ENCODE results near the gene ANKRD36C.
A peak's percentile ranks its signal among the peaks of the same experiment; 100 is the strongest.
"Not testable (repeated sequence)": the region's sequence is repeated elsewhere in the genome, so short reads cannot be mapped to it uniquely, and the experiment has no call there.

Gene ANKRD36C

GRCh38 chr2:96012086-96012791 is 20.6 kb upstream of the ANKRD36C start:
- H3K4me3 ChIP-seq (ENCODE audit: low read depth, low read length) = not testable (repeated sequence)

GRCh38 chr2:96011129-96011455 is 19.5 kb upstream of the ANKRD36C start:
- not testable (repeated sequence) for H3K4me3 ChIP-seq (ENCODE audit: low read depth, low read length)
- TF ChIP-seq CTCF (IDR thresholded peaks at IDR 0.05; ENCODE audit: borderline replicate concordance, insufficient read depth, low read depth, low read length) = peak; percentile 32; the same call in 1 of the 2 replicates

DNA sequence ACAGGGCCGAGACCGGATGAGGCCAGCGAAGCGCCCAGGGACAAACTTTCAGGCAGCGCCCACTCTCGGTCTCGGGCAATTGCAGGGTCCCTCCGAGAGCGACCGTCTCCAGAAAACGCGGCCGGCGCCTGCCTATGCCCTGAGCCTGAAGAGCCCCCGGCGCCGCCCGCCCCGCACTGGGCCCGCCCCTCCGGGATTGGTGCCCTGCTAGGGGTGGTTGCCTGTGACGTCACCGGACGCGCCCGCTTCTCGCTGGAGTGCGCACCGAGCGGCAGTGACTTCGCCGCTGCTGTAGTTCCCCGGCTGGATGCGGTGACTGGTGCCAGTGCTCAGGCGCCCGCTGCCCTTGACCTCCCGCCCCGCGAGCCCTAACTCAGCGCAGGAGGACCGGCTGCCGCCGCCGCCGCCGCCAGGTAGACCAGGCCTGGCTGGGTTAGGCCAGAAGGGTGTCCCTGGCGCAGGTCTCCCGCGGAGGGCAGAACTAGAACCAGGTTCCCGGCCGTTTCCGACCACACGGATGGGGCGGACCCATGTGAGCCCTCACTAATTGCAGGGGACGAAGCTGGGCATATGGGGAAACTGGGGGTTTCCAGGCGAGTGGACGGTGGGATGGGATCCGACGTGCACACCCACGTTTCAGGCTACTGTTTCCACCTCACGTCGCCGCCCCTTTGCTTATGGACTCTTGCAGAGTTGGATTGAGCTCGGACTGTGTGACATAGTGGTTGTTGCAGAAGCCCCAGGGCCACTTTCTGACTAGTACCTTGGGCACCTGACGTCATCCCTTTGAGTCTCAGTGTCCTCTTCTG is 18.9 kb upstream of the ANKRD36C start:
- peak overlapping the region; percentile 44 for H3K4me3 ChIP-seq (ENCODE audit: low read depth, low read length)

GRCh38 chr2:96009833-96010232 is 18.2 kb upstream of the ANKRD36C start:
- H3K4me3 ChIP-seq (ENCODE audit: low read depth, low read length) = peak overlapping the region; percentile 44

- H3K4me3 ChIP-seq (ENCODE audit: low read depth, low read length) = not testable (repeated sequence)
Measured at GRCh38 chr2:96008051-96008450, 16.4 kb upstream of the ANKRD36C start.

GRCh38 chr2:96006248-96006647 is 14.6 kb upstream of the ANKRD36C start:
- H3K4me3 ChIP-seq (ENCODE audit: low read depth, low read length) = not testable (repeated sequence)

- peak; percentile 57; the same call in 1 of the 2 replicates for TF ChIP-seq CTCF (IDR thresholded peaks at IDR 0.05; ENCODE audit: borderline replicate concordance, insufficient read depth, low read depth, low read length)
- peak overlapping the region; percentile 43 for H3K4me3 ChIP-seq (ENCODE audit: low read depth, low read length)
Measured at GRCh38 chr2:95992520-95993272, 1.1 kb upstream of the ANKRD36C start.

DNA sequence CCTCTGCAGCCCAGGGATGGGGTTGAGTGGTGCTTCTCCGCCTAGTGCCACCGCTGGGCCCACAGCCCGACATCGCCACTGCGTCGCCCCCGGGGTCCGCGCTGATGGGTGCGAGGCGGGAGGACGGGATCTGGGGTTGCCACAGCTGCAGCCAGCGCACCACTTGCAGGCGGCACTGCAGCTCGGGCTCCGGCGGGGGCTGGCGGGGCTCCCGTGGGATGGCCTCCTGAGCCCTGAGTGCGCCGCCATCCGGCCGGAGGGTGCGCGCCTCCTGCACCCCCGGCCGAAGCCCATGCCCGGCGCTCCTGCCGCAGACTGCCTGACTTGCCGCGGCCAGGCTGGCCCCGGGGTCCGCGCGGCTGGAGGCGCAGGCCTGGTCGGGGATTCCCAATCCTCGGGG is 478 bp upstream of the ANKRD36C start:
- TF ChIP-seq CTCF (IDR thresholded peaks at IDR 0.05; ENCODE audit: borderline replicate concordance, insufficient read depth, low read depth, low read length) = 0 out of 2 replicates have a peak, but pooled peaks have one; percentile 11
- peak overlapping the region; percentile 43 for H3K4me3 ChIP-seq (ENCODE audit: low read depth, low read length)

- H3K4me3 ChIP-seq (ENCODE audit: low read depth, low read length) = peak overlapping the region; percentile 27
Measured at GRCh38 chr2:95990884-95991283, 740 bp downstream of the ANKRD36C start.

DNA sequence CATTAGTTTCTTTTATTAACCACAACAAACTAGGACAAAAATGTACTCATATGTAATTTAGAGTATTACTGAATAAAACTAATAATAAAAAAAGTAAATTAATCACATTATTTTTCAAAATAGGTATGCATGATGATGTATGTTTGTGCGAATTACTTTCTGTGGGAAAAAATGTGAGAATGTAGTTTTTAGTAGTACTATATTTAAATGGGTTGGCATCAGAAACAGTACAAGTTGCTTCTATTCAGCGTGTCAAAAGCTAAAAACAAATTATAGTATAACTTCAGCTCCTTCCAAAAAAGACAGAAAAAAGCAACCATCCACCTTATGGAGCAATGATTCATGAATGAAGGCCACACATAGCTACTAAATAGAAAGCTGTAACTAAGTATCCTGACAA is 40.0 kb downstream of the ANKRD36C start:
- not testable (repeated sequence) for H3K4me3 ChIP-seq (ENCODE audit: low read depth, low read length)

GRCh38 chr2:95948039-95948438 is 43.6 kb downstream of the ANKRD36C start:
- H3K4me3 ChIP-seq (ENCODE audit: low read depth, low read length) = not testable (repeated sequence)

- not testable (repeated sequence) for H3K4me3 ChIP-seq (ENCODE audit: low read depth, low read length)
Measured at GRCh38 chr2:95939947-95940346, 51.7 kb downstream of the ANKRD36C start.

- not testable (repeated sequence) for H3K4me3 ChIP-seq (ENCODE audit: low read depth, low read length)
Measured at GRCh38 chr2:95930740-95931139, 60.9 kb downstream of the ANKRD36C start.

GRCh38 chr2:95917007-95917406 is 74.6 kb downstream of the ANKRD36C start:
- H3K4me3 ChIP-seq (ENCODE audit: low read depth, low read length) = not testable (repeated sequence)

GRCh38 chr2:95915131-95915530 is 76.5 kb downstream of the ANKRD36C start:
- not testable (repeated sequence) for H3K4me3 ChIP-seq (ENCODE audit: low read depth, low read length)

- H3K4me3 ChIP-seq (ENCODE audit: low read depth, low read length) = not testable (repeated sequence)
Measured at GRCh38 chr2:95911431-95911830, 80.2 kb downstream of the ANKRD36C start.
